DND-41 (cell line): ENCODE results near the gene EFHC2.

Experiments
- ATAC-seq: fragments of 200-7000 bp; cut with Tn5 transposase; 3 replicates; pipeline ENCODE4 v1.9.1; 2021; ENCODE audit warnings: low read depth; ENCODE audit not compliant: insufficient read depth
- DNase-seq: peaks from one replicate; pipeline ENCODE4 v3.0.0-alpha.2; 2020
- H2AFZ ChIP-seq: 2 replicates; pipeline ENCODE4 v1.6.0; 2012; ENCODE audit warnings: low read depth, low read length
- H3K27ac ChIP-seq: 2 replicates; pipeline ENCODE4 v1.5.1; 2012; ENCODE audit warnings: low read length, inconsistent platforms
- H3K27me3 ChIP-seq: fragments of 200-600 bp; sonication (generic); 2 replicates; pipeline ENCODE4 v1.6.0; 2012; ENCODE audit warnings: low read length, mild to moderate bottlenecking, inconsistent platforms; ENCODE audit not compliant: insufficient read depth, poor library complexity
- H3K36me3 ChIP-seq: 2 replicates; pipeline ENCODE4 v1.5.1; 2012; ENCODE audit warnings: low read length, inconsistent platforms; ENCODE audit not compliant: insufficient read depth
- H3K4me1 ChIP-seq: 2 replicates; pipeline ENCODE4 v1.5.1; 2012; ENCODE audit warnings: mild to moderate bottlenecking, low read length; ENCODE audit not compliant: insufficient read depth
- H3K4me2 ChIP-seq: 2 replicates; pipeline ENCODE4 v1.6.0; 2012; ENCODE audit warnings: mild to moderate bottlenecking, moderate library complexity, low read length, inconsistent platforms; ENCODE audit not compliant: insufficient read depth
- H3K4me3 ChIP-seq, 2 experiments: fragments of 200-600 bp in 1 of 2; shearing (Covaris generic) in 1 of 2; 2 replicates each; pipeline ENCODE4 v1.5.1; 2012 to 2016; ENCODE audit warnings: inconsistent platforms in 2 of 2, low read length in 2 of 2, mild to moderate bottlenecking in 2 of 2, low read depth in 1 of 2, moderate library complexity in 1 of 2
- H3K79me2 ChIP-seq: 2 replicates; pipeline ENCODE4 v1.6.0; 2012; ENCODE audit warnings: low read length, inconsistent platforms; ENCODE audit not compliant: insufficient read depth
- H3K9ac ChIP-seq: 2 replicates; pipeline ENCODE4 v1.6.0; 2012; ENCODE audit warnings: low read depth, mild to moderate bottlenecking, inconsistent platforms, low read length, moderate library complexity
- H3K9me3 ChIP-seq: 2 replicates; pipeline ENCODE4 v1.5.1; 2012; ENCODE audit warnings: low read length, moderate library complexity, mild to moderate bottlenecking, inconsistent platforms; ENCODE audit not compliant: insufficient read depth, severe bottlenecking
- H4K20me1 ChIP-seq: 2 replicates; pipeline ENCODE4 v1.6.0; 2012; ENCODE audit warnings: low read length; ENCODE audit not compliant: insufficient read depth
- CTCF ChIP-seq: IDR thresholded peaks from 2 replicates; pipeline ENCODE4 v1.5.1; 2012; ENCODE audit warnings: borderline replicate concordance, low read length, moderate library complexity, mild to moderate bottlenecking; ENCODE audit not compliant: poor library complexity, severe bottlenecking; ENCODE audit errors: extremely low read depth
- EZH2 ChIP-seq: IDR thresholded peaks from 3 replicates; pipeline ENCODE4 v1.6.1; 2012; ENCODE audit warnings: borderline replicate concordance, low read depth, mild to moderate bottlenecking, moderate library complexity, low read length, inconsistent platforms; ENCODE audit not compliant: severe bottlenecking

Gene EFHC2

DNA sequence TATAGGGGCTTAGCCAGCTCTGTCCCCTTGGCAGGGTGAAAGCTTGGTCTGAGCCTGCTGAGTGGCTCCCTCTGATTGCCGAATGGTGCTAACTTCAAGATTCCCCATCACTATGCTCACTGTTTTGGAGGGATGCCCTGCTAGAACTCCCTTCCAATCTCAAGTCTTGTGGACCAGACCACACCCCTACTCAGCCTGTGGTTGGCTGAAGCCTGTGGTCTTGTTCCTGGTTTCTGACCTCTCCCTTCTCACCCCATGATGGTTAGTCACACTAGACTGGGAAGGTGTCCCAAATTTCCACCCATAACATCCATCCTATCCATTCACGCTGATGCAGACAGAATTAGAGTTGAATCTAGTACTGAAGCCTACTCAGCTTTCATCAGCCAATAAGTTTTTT, 185.6 kb downstream of the EFHC2 start:
- no peak for DNase-seq
- Histone ChIP-seq H3K4me3 (no peak overlapping the region), H3K9ac (no peak overlapping the region), H3K4me2 (no peak overlapping the region), H3K4me1 (no peaks in the 10 kb centered on the region), H4K20me1 (no peaks in the 10 kb centered on the region), H2AFZ (no peak overlapping the region), H3K27ac (no peak overlapping the region), H3K27me3 (no peaks in the 10 kb centered on the region), H3K79me2 (no peaks in the 10 kb centered on the region), H3K36me3 (no peaks in the 10 kb centered on the region), H3K9me3 (no peaks in the 10 kb centered on the region)
- TF ChIP-seq CTCF (no peak), EZH2 (no peak)
- ATAC-seq: no peak

- no peak overlapping the region for H3K4me2 ChIP-seq
Observed at GRCh38 chrX:44157283-44157682, 186.2 kb downstream of the EFHC2 start.

DNA sequence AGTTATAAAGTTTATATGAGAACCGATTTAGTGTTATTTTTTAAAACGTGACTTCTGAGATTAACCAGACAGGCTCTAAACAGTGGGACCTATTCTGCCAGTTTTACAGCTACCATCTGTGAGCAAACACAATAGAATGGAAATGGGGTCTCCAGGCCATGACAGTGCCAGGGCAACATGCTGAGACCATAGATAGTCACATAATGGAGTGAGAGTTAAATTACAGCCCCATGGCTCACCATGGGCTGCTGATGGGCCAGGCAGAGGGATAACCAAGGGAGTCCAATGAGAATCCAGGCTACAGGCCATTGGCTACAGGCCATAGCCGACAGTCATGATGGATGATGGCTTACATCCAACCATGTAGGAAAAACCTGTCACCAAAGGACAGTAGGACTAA, 186.7 kb downstream of the EFHC2 start:
- Histone ChIP-seq H3K79me2 (no peaks in the 10 kb centered on the region), H4K20me1 (no peaks in the 10 kb centered on the region), H3K36me3 (no peaks in the 10 kb centered on the region), H3K4me2 (no peak overlapping the region), H3K27ac (no peak overlapping the region), H3K4me3 (no peak overlapping the region), H3K4me1 (no peaks in the 10 kb centered on the region), H2AFZ (no peak overlapping the region), H3K9me3 (no peaks in the 10 kb centered on the region), H3K9ac (no peak overlapping the region), H3K27me3 (no peaks in the 10 kb centered on the region)
- TF ChIP-seq CTCF (no peak), EZH2 (no peak)
- ATAC-seq (no peak), DNase-seq (no peak)

More at GRCh38 chrX:44157283-44157682, 186.2 kb downstream of the EFHC2 start:
- no peak overlapping the region for H3K9ac ChIP-seq
- no peaks in the 10 kb centered on the region for H3K4me1 ChIP-seq
- TF ChIP-seq EZH2 (no peak), CTCF (no peak)
- H3K27ac ChIP-seq: no peak overlapping the region
- H3K4me3 ChIP-seq: no peak overlapping the region
- no peaks in the 10 kb centered on the region for H3K27me3 ChIP-seq
- H3K79me2 ChIP-seq: no peaks in the 10 kb centered on the region
- no peaks in the 10 kb centered on the region for H3K9me3 ChIP-seq
- ATAC-seq (no peak), DNase-seq (no peak)
- H2AFZ ChIP-seq: no peak overlapping the region
- H3K36me3 ChIP-seq: no peaks in the 10 kb centered on the region
- no peaks in the 10 kb centered on the region for H4K20me1 ChIP-seq

GRCh38 chrX:44155126-44155525, 188.3 kb downstream of the EFHC2 start:
- TF ChIP-seq CTCF: no peak
- no peak for TF ChIP-seq EZH2
- Histone ChIP-seq H2AFZ (no peak overlapping the region), H3K9ac (no peak overlapping the region), H3K79me2 (no peaks in the 10 kb centered on the region), H3K27me3 (no peaks in the 10 kb centered on the region), H3K27ac (no peak overlapping the region), H3K4me1 (no peaks in the 10 kb centered on the region), H3K36me3 (no peaks in the 10 kb centered on the region), H3K9me3 (no peaks in the 10 kb centered on the region), H4K20me1 (no peaks in the 10 kb centered on the region), H3K4me3 (no peak overlapping the region), H3K4me2 (no peak overlapping the region)
- ATAC-seq (no peak), DNase-seq (no peak)
